GM12878 (cell line): ENCODE data around the gene ZNF552. TPM values are rescaled to one million over a fixed set of nuclear protein-coding genes. Genes with fewer than 3 reads are reported as not detected.

Experiments used
- ATAC-seq: fragments of 200-7000 bp; cut with Tn5 transposase; 3 replicates; pipeline ENCODE4 v1.9.1; 2020; ENCODE audit warnings: mild to moderate bottlenecking, moderate library complexity
- BruUV-seq: library from RNA; stranded (reverse); fragments of 400-500 nt; replicated peaks from 2 replicates; lab custom pipeline; 2021; lab: Mats Ljungman, UMichigan
- CTCF ChIA-PET: fragments of 300-600 bp; sonication (Branson Sonifier 250); formaldehyde crosslinking; extraction: SDS; loops from one replicate; lab custom pipeline; 2021; ENCODE audit warnings: inconsistent platforms; lab: Yijun Ruan, JAX
- POLR2A ChIA-PET: fragments of 350-600 bp; formaldehyde crosslinking; extraction: SDS; loops from one replicate; lab custom pipeline; 2021; ENCODE audit warnings: inconsistent platforms; lab: Charles Lee
- RAD21 ChIA-PET: fragments of 300-600 bp; sonication (Branson Sonifier 250); formaldehyde crosslinking; loops from one replicate; lab custom pipeline; 2023; ENCODE audit warnings: antibody characterized with exemption; ENCODE audit not compliant: unreplicated experiment; lab: Charles Lee
- SMC1A ChIA-PET: fragments of 300-600 bp; sonication (Branson Sonifier 250); formaldehyde crosslinking; loops from one replicate; lab custom pipeline; 2023; ENCODE audit not compliant: unreplicated experiment, uncharacterized antibody; lab: Charles Lee
- DNase-seq: peaks from one replicate; pipeline ENCODE4 v3.0.0-alpha.2; 2011; ENCODE audit warnings: low read depth, low spot score
- FAIRE-seq: peaks from 3 replicates; lab custom pipeline; 2011; peaks lifted over from hg19 to GRCh38; lab: Jason Lieb, UNC
- H2AFZ ChIP-seq: 2 replicates; pipeline ENCODE4 v1.6.0; 2011; ENCODE audit warnings: low read depth, low read length, control low read depth; ENCODE audit not compliant: control insufficient read depth
- H3K27ac ChIP-seq: 2 replicates; pipeline ENCODE4 v1.5.1; 2011; ENCODE audit warnings: control low read depth; ENCODE audit not compliant: control insufficient read depth, insufficient read depth
- H3K27me3 ChIP-seq, 2 experiments: replicated peaks in 1 of 2; 2 replicates each; pipeline versions ENCODE4 v1.6.0 to v1.6.1; 2011; ENCODE audit warnings: low read length in 1 of 2; ENCODE audit not compliant: control insufficient read depth in 2 of 2, insufficient read depth in 2 of 2
- H3K36me3 ChIP-seq, 2 experiments: 2 replicates each; pipeline ENCODE4 v1.5.1; 2011; ENCODE audit warnings: low read length in 1 of 2; ENCODE audit not compliant: control insufficient read depth in 2 of 2, insufficient read depth in 2 of 2
- H3K4me1 ChIP-seq: 2 replicates; pipeline ENCODE4 v1.6.1; 2011; ENCODE audit warnings: mild to moderate bottlenecking, low read length, moderate library complexity, mixed read lengths; ENCODE audit not compliant: control insufficient read depth, insufficient read depth
- H3K4me2 ChIP-seq: 2 replicates; pipeline ENCODE4 v1.6.0; 2011; ENCODE audit warnings: control low read depth; ENCODE audit not compliant: control insufficient read depth, insufficient read depth
- H3K4me3 ChIP-seq: fragments of 200-600 bp; sonication (generic); 2 replicates; pipeline ENCODE4 v1.5.1; 2016
- H3K79me2 ChIP-seq: 2 replicates; pipeline ENCODE4 v1.6.0; 2011; ENCODE audit warnings: low read length; ENCODE audit not compliant: control insufficient read depth, insufficient read depth
- H3K9ac ChIP-seq: 2 replicates; pipeline ENCODE4 v1.8.0; 2011; ENCODE audit warnings: low read length, control low read depth, mixed read lengths; ENCODE audit not compliant: control insufficient read depth, insufficient read depth
- H3K9me3 ChIP-seq: replicated peaks from 3 replicates; pipeline ENCODE4 v1.5.1; 2011; ENCODE audit warnings: mild to moderate bottlenecking, low read length; ENCODE audit not compliant: control insufficient read depth, insufficient read depth
- H4K20me1 ChIP-seq: 2 replicates; pipeline ENCODE4 v1.6.0; 2011; ENCODE audit not compliant: control insufficient read depth, insufficient read depth
- BHLHE40 ChIP-seq, 2 experiments: fragments of 450-650 bp in 1 of 2; IDR thresholded peaks; 2 replicates each; pipeline ENCODE4 v1.6.1; 2011 to 2017; ENCODE audit warnings: low read depth in 2 of 2, borderline replicate concordance in 1 of 2, improper control_type of control experiment in 1 of 2, low read length in 1 of 2, mild to moderate bottlenecking in 1 of 2
- GABPA ChIP-seq: IDR thresholded peaks from 2 replicates; pipeline ENCODE4 v1.6.1; 2014; ENCODE audit warnings: antibody characterized with exemption, low read depth, mild to moderate bottlenecking, inconsistent platforms
- MEF2B ChIP-seq: fragments of 450-650 bp; IDR thresholded peaks from 2 replicates; pipeline ENCODE4 v1.6.1; 2018; ENCODE audit warnings: mild to moderate bottlenecking, moderate library complexity; ENCODE audit not compliant: partially characterized antibody, poor library complexity, severe bottlenecking
- MTA2 ChIP-seq: fragments of 450-650 bp; IDR thresholded peaks from 2 replicates; pipeline ENCODE4 v1.6.1; 2016; ENCODE audit warnings: low read depth, mild to moderate bottlenecking, moderate library complexity
- NFYA ChIP-seq: IDR thresholded peaks from 2 replicates; pipeline ENCODE4 v1.6.1; 2011; ENCODE audit warnings: low read depth, mild to moderate bottlenecking, low read length, improper control_type of control experiment, borderline replicate concordance
- PML ChIP-seq: IDR thresholded peaks from 2 replicates; pipeline ENCODE4 v1.6.1; 2012; ENCODE audit warnings: low read length, inconsistent platforms
- RAD21 ChIP-seq: IDR thresholded peaks from 2 replicates; pipeline ENCODE4 v1.6.1; 2011; ENCODE audit warnings: mild to moderate bottlenecking, low read depth, low read length, moderate library complexity; ENCODE audit not compliant: insufficient read depth
- RFX5 ChIP-seq: IDR thresholded peaks from 2 replicates; pipeline ENCODE4 v1.6.1; 2011; ENCODE audit warnings: low read depth, low read length, improper control_type of control experiment
- SREBF2 ChIP-seq: IDR thresholded peaks from 2 replicates; pipeline ENCODE4 v1.6.1; 2012; ENCODE audit warnings: mild to moderate bottlenecking, low read length
- STAT3 ChIP-seq: IDR thresholded peaks from 2 replicates; pipeline ENCODE4 v1.6.1; 2011; ENCODE audit warnings: low read depth, low read length, improper control_type of control experiment
- TAF1 ChIP-seq: IDR thresholded peaks from 2 replicates; pipeline ENCODE4 v1.6.1; 2011; ENCODE audit warnings: mild to moderate bottlenecking, low read depth, low read length, borderline replicate concordance
- ZNF622 ChIP-seq: fragments of 450-650 bp; IDR thresholded peaks from 2 replicates; pipeline ENCODE4 v1.6.1; 2017; ENCODE audit warnings: mild to moderate bottlenecking, inconsistent platforms
- WGBS: methylation state at CpG from one replicate; pipeline ENCODE4 v1.1.6; 2016; ENCODE audit warnings: low lambda C conversion rate; ENCODE audit not compliant: insufficient replicate concordance, insufficient coverage; ENCODE audit errors: missing lambda C conversion rate; 5-methylcytosine and 5-hydroxymethylcytosine counted together
- in situ Hi-C: fragments of 300-500 bp; cut with MboI; formaldehyde crosslinking; loops from 9 replicates; pipeline ENCODE4 v1.14.3; 2018; ENCODE audit warnings: mixed read lengths
- intact Hi-C: fragments of 100-400 bp; cut with micrococcal nuclease; formaldehyde crosslinking; loops from one replicate; pipeline ENCODE4 v1.14.2; 2022; ENCODE audit not compliant: unreplicated experiment
- polyA plus RNA-seq, 11 experiments: library from polyadenylated mRNA; depleted of rRNA in 4 of 11; unstranded in 6 of 11; stranded (reverse) in 5 of 11; fragments of >200 nt; fragmentation: Nextera tagmentation in 4 of 11; fragmentation: Illumina TruSeq in 1 of 11; extraction: Ambion mirVana in 4 of 11; extraction: Trizol in 1 of 11; gene quantifications; 1 replicate in 1 of 11; 2 replicates in 10 of 11; pipeline versions ENCODE4 v1.2.1 to v1.2.3, GENCODE V29; 2011 to 2016; ENCODE audit warnings: inconsistent platforms in 2 of 11, missing spikeins in 2 of 11, low read depth in 1 of 11
- total RNA-seq, 4 experiments: library from RNA; depleted of rRNA in 3 of 4; stranded (reverse); fragments of >200 nt in 3 of 4; fragmentation: Illumina TruSeq in 1 of 4; extraction: Trizol in 1 of 4; gene quantifications; 2 replicates each; pipeline versions ENCODE4 v1.2.1 to v1.2.3, GENCODE V29; 2013 to 2021
- TF ChIP-seq, protein P1 (sequence below): fragments of 450-650 bp; IDR thresholded peaks from 2 replicates; pipeline ENCODE4 v1.6.1; 2017; ENCODE audit warnings: low read depth, mild to moderate bottlenecking, moderate library complexity
- TF ChIP-seq, protein P2 (sequence below): fragments of 450-650 bp; conservative IDR thresholded peaks from 2 replicates; pipeline ENCODE4 v1.6.1; 2017; ENCODE audit warnings: mild to moderate bottlenecking, moderate library complexity
- TF ChIP-seq, protein P3 (sequence below): IDR thresholded peaks from 2 replicates; pipeline ENCODE4 v1.6.1; 2011; ENCODE audit warnings: mild to moderate bottlenecking, low read depth, low read length, moderate library complexity; ENCODE audit not compliant: insufficient replicate concordance
- TF ChIP-seq, protein P4 (sequence below): IDR thresholded peaks from 2 replicates; pipeline ENCODE4 v1.6.1; 2012; ENCODE audit warnings: low read depth, low read length, improper control_type of control experiment

ZNF552 gene
- total and polyA plus RNA-seq, 10 of the 15 experiments (the other 5 are each of a cell fraction or from before 2014, with no cell fraction given) = 3.6 to 13.3 (median 8.0) TPM

DNA sequence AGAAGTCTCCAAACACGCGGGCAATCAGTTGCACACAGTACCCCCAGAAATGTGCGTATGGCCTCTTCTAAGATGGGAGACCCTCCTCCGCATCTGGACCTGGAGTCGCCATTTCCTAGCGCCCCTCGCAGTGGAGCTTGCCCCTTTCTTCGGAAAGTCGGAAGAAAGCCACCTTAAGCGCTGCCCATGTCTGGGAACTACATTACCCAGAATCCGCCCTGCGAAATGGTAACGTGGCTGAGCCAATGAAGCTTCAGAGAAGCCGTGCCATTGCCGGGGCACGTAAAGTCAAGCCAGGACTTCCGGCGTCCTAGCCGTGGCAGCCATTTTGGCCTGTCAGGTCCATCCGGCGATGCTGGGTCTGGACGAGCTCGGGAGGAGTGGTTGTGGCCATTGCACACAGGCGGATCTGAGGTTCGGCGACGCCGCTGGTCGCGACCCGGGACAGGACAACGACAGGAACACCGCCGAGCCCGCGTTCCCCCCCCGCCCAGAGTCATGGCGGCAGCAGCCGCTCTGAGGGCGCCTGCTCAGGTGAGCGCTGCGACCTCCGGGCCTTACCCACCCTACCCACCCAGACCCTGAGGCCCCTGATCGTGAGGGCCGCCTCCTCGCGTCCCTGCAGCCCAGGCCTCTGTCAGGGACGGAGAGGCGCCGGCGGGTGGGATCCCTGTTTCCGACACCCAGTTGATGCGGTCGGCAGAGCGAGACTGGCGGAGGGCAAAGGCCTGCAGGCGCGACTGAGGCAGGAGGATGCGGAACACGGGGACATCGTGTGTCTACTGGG lies 45.2 kb downstream of the ZNF552 start, which contains the start of gene ZNF586:
Gene ZNF586 (plus strand): TSS at position 332 of the 787 bp plus-strand sequence. CDS start 167 bp downstream, at position 499.
- H3K9me3 ChIP-seq = peaks cover 32% of the 10 kb centered on the region
- H3K4me3 ChIP-seq = peak within 1 kb of the TSS; percentile 82
- peak within 1 kb of the TSS; percentile 98 for H3K4me2 ChIP-seq
- H3K36me3 ChIP-seq = peaks cover 2 to 12% of the 10 kb centered on the region in 2 experiments; a peak in 3 of 4 replicates
- peak within 1 kb of the TSS; percentile 69 for H3K27ac ChIP-seq
- peak within 1 kb of the TSS; percentile 79 for H3K9ac ChIP-seq
- SMC1A ChIA-PET = interaction anchor here (0.6 to 1.4 kb wide), 2 partner anchors 41 to 143 kb away, joined by 3 read pairs; no protein-coding TSS in a partner anchor
- intact Hi-C loops = no loop called here
- H4K20me1 ChIP-seq = no peaks in the 10 kb centered on the region
- CTCF ChIA-PET = interaction anchor here (0.8 to 0.9 kb wide), 2 partner anchors 13 to 419 kb away, joined by 3 read pairs; no protein-coding TSS in a partner anchor
- peak; percentile 72 for DNase-seq
- RAD21 ChIA-PET = interaction anchor here (1.0 kb wide), 1 partner anchor 51 kb away, joined by 4 read pairs; no protein-coding TSS in a partner anchor
- peak; percentile 97 for FAIRE-seq
- whole genome bisulfite sequencing = 2% methylated on average over 59 of the region's 61 CpGs
- H3K4me1 ChIP-seq = peaks cover 9% of the 10 kb centered on the region
- in situ Hi-C loops = no loop called here
- POLR2A ChIA-PET = interaction anchor here (0.6 to 1.1 kb wide), 4 partner anchors 11 to 51 kb away, joined by 3 to 4 read pairs (median 4); no protein-coding TSS in a partner anchor
- no TSS peak for BruUV-seq
- peaks cover 39% of the 10 kb centered on the region for H3K79me2 ChIP-seq
- H3K27me3 ChIP-seq = no peaks in the 10 kb centered on the region
- H2AFZ ChIP-seq = peak within 1 kb of the TSS; percentile 63
- ATAC-seq = peak; percentile 99
- TF ChIP-seq, protein P1, sequence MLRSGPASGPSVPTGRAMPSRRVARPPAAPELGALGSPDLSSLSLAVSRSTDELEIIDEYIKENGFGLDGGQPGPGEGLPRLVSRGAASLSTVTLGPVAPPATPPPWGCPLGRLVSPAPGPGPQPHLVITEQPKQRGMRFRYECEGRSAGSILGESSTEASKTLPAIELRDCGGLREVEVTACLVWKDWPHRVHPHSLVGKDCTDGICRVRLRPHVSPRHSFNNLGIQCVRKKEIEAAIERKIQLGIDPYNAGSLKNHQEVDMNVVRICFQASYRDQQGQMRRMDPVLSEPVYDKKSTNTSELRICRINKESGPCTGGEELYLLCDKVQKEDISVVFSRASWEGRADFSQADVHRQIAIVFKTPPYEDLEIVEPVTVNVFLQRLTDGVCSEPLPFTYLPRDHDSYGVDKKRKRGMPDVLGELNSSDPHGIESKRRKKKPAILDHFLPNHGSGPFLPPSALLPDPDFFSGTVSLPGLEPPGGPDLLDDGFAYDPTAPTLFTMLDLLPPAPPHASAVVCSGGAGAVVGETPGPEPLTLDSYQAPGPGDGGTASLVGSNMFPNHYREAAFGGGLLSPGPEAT = no peak
- TF ChIP-seq RAD21 = no peak
- peak; percentile 90 for TF ChIP-seq GABPA
- no peak for TF ChIP-seq PML
- TF ChIP-seq, protein P2, sequence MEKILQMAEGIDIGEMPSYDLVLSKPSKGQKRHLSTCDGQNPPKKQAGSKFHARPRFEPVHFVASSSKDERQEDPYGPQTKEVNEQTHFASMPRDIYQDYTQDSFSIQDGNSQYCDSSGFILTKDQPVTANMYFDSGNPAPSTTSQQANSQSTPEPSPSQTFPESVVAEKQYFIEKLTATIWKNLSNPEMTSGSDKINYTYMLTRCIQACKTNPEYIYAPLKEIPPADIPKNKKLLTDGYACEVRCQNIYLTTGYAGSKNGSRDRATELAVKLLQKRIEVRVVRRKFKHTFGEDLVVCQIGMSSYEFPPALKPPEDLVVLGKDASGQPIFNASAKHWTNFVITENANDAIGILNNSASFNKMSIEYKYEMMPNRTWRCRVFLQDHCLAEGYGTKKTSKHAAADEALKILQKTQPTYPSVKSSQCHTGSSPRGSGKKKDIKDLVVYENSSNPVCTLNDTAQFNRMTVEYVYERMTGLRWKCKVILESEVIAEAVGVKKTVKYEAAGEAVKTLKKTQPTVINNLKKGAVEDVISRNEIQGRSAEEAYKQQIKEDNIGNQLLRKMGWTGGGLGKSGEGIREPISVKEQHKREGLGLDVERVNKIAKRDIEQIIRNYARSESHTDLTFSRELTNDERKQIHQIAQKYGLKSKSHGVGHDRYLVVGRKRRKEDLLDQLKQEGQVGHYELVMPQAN = peak; percentile 41; the same call in 1 of the 2 replicates
- TF ChIP-seq NFYA = peak; percentile 5; the same call in 1 of the 2 replicates
- no peak for TF ChIP-seq MTA2
- TF ChIP-seq RFX5 = peak; percentile 37; the same call in 1 of the 2 replicates
- TF ChIP-seq STAT3 = no peak
- TF ChIP-seq, protein P3, sequence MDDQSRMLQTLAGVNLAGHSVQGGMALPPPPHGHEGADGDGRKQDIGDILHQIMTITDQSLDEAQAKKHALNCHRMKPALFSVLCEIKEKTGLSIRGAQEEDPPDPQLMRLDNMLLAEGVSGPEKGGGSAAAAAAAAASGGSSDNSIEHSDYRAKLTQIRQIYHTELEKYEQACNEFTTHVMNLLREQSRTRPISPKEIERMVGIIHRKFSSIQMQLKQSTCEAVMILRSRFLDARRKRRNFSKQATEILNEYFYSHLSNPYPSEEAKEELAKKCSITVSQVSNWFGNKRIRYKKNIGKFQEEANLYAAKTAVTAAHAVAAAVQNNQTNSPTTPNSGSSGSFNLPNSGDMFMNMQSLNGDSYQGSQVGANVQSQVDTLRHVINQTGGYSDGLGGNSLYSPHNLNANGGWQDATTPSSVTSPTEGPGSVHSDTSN = peak; percentile 32
- no peak for TF ChIP-seq SREBF2
- TF ChIP-seq, protein P4, sequence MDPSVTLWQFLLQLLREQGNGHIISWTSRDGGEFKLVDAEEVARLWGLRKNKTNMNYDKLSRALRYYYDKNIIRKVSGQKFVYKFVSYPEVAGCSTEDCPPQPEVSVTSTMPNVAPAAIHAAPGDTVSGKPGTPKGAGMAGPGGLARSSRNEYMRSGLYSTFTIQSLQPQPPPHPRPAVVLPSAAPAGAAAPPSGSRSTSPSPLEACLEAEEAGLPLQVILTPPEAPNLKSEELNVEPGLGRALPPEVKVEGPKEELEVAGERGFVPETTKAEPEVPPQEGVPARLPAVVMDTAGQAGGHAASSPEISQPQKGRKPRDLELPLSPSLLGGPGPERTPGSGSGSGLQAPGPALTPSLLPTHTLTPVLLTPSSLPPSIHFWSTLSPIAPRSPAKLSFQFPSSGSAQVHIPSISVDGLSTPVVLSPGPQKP = peak; percentile 86
- no peak; a peak in 1 of 4 replicates for TF ChIP-seq BHLHE40 (IDR thresholded peaks at IDR 0.05; ENCODE audit: borderline replicate concordance in 1 of 2, low read depth in 2 of 2, low read length in 1 of 2)
- no peak for TF ChIP-seq ZNF622
- peak; percentile 59; the same call in 1 of the 2 replicates for TF ChIP-seq TAF1
- no peak for TF ChIP-seq MEF2B
